ENCODE data around the gene EMID1.

DNA sequence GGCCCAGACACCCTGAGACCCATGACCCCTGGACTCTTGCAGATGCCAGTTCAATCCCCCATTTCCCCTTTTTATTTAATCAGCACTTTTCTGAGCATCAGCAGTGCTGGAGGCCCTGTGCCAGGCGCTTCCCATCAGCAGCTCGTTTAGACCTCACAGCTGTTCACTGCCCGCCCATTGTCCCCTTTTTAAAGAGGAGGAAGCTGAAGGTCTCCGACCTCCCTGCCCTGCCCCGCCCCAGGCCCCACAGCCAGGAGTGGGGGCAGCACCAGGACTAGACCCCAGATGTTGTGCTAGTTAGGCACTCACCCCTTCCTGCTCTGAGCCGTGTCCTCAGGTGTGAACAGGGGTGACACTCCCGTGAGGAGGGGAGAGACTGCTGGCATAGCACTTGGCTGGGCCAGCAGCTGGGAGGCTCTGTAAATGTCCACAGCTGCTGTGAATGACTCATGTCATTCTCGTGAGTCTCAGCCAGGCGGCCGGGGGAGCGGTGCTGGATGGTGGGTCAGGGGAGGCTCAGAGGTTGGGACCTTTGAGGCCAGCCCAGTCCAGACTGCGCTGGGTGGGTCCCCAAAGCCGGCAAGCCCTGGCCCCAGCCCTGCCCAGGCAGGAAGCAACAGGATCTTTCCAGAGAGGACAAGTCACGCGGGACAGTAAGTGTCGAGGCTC lies 19.9 kb downstream of the EMID1 start:
- TF ChIP-seq, protein P1, sequence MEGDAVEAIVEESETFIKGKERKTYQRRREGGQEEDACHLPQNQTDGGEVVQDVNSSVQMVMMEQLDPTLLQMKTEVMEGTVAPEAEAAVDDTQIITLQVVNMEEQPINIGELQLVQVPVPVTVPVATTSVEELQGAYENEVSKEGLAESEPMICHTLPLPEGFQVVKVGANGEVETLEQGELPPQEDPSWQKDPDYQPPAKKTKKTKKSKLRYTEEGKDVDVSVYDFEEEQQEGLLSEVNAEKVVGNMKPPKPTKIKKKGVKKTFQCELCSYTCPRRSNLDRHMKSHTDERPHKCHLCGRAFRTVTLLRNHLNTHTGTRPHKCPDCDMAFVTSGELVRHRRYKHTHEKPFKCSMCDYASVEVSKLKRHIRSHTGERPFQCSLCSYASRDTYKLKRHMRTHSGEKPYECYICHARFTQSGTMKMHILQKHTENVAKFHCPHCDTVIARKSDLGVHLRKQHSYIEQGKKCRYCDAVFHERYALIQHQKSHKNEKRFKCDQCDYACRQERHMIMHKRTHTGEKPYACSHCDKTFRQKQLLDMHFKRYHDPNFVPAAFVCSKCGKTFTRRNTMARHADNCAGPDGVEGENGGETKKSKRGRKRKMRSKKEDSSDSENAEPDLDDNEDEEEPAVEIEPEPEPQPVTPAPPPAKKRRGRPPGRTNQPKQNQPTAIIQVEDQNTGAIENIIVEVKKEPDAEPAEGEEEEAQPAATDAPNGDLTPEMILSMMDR (optimal IDR thresholded peaks at IDR 0.05 in 1 of 3, IDR thresholded peaks at IDR 0.05 in 1 of 3, conservative IDR thresholded peaks at IDR 0.05 in 1 of 3; ENCODE audit: extremely low read depth in 1 of 3, insufficient read depth in 2 of 3, low read length in 3 of 3): no peak
- no peak for TF ChIP-seq EZH2 (IDR thresholded peaks at IDR 0.05; ENCODE audit: low read length)

Measured in keratinocyte (primary cell).